ENCODE measurements around the gene ISOC1.

ISOC1 gene

GRCh38 chr5:129141078-129141477, 46.5 kb downstream of the ISOC1 start:
- DNase-seq, result no peak

DNA sequence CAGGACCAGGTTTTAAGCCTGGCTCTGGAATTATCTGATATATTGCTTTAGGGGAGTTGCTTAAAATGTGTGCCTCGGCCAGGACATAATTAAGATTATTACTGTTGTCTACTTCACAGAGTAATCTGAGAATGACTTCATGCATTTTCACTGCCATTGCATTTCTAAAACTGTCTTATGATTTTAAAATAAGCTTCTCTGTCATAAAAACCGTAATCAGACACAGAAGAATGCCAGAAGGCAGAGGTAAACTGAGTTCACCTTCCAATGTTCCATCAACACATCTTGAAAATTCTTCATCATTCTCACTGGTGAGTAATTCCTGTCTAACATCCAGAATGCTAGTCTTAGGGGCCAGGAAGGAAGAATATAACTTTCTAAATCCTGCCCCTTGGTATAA, 47.1 kb downstream of the ISOC1 start:
- no peak for DNase-seq

DNA sequence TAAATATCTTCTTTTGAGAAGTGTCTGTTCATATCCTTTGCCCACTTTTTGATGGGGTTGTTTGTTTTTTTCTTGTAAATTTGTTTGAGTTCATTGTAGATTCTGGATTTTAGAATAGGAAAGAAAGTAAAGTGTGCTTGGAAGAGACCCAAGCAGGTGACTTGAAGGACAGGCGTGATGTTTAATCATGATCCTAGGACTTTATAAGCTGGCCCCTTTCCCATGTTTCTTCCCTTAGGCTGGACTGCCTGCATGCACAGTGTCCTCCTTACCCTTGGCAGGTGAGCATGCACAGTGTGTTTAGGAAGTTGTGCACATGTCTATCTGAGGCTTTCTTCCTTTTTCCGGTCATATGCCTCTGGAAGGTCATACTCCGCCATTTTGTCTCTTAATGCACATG, 61.3 kb downstream of the ISOC1 start:
- DNase-seq, result no peak

GRCh38 chr5:129161830-129162229, 67.3 kb downstream of the ISOC1 start:
- no peak for DNase-seq
